ENCODE results near the gene ISLR2. TPM values are rescaled to one million over a fixed set of nuclear protein-coding genes. Genes with fewer than 3 reads are reported as not detected.

The ISLR2 gene
- total and polyA plus RNA-seq, 2 donors (not counting 3 experiments of a cell fraction or from before 2014, with no cell fraction given) = not detected

GRCh38 chr15:74176262-74177214 lies 46.2 kb downstream of the ISLR2 start:
- ChIA-PET POLR2A (no interaction called here), CTCF (interaction anchor here (1.3 kb wide), 1 partner anchor 30 kb away, joined by 4 read pairs; no protein-coding TSS in a partner anchor)
- H3K4me2 ChIP-seq (ENCODE audit: insufficient read depth, low read length) = no peak overlapping the region
- no peaks in the 10 kb centered on the region for H3K9me3 ChIP-seq (replicated peaks; ENCODE audit: control insufficient read depth, insufficient read depth, low read length)
- no TSS peak for BruUV-seq (replicated peaks)
- H3K36me3 ChIP-seq (ENCODE audit: control insufficient read depth in 2 of 2, extremely low read depth in 1 of 2, insufficient read depth in 2 of 2, low read length in 2 of 2) = no peaks in the 10 kb centered on the region
- no peaks in the 10 kb centered on the region for H3K9me1 ChIP-seq (replicated peaks; ENCODE audit: control insufficient read depth, extremely low read depth, insufficient read depth, low read length)
- no peaks in the 10 kb centered on the region for H4K20me1 ChIP-seq (replicated peaks; ENCODE audit: control insufficient read depth, extremely low read depth, insufficient read depth, low read length)
- H3K79me2 ChIP-seq (ENCODE audit: control insufficient read depth, insufficient read depth, low read length) = no peaks in the 10 kb centered on the region
- peaks cover 20% of the 10 kb centered on the region for H3K4me1 ChIP-seq (ENCODE audit: control insufficient read depth, extremely low read depth, insufficient read depth, low read length)
- no peak overlapping the region for H2AFZ ChIP-seq (ENCODE audit: low read depth, low read length)
- intact Hi-C loops (cut with micrococcal nuclease) (loop anchor here (5.0 kb wide), 1 partner anchor 66 kb away; no protein-coding TSS in a partner anchor), dilution Hi-C loops (cut with MboI; ENCODE audit: extremely low pct_ligation_motif_present, low sequenced_read_pairs) (no loop called here)
- no peak overlapping the region for H3K9ac ChIP-seq (replicated peaks; ENCODE audit: extremely low read depth, insufficient read depth, low read length)
- FAIRE-seq (no peak), DNase-seq (ENCODE audit: low read depth, low spot score) (no peak)
- H3K27me3 ChIP-seq (ENCODE audit: control insufficient read depth in 2 of 2, insufficient read depth in 2 of 2, low read length in 2 of 2) = no peaks in the 10 kb centered on the region
- H3K4me3 ChIP-seq (replicated peaks in 1 of 3; ENCODE audit: insufficient read depth in 1 of 3, low read depth in 1 of 3, low read length in 3 of 3) = no peak overlapping the region
- TF ChIP-seq FOS (IDR thresholded peaks at IDR 0.05; ENCODE audit: borderline replicate concordance, insufficient read depth, low read length) = no peak
- H3K27ac ChIP-seq (ENCODE audit: insufficient read depth, low read depth, low read length) = no peak overlapping the region

GRCh38 chr15:74178326-74179100 lies 48.1 kb downstream of the ISLR2 start:
- H3K4me1 ChIP-seq (ENCODE audit: control insufficient read depth, extremely low read depth, insufficient read depth, low read length) = peaks cover 20% of the 10 kb centered on the region

More at GRCh38 chr15:74178326-74179100, 48.1 kb downstream of the ISLR2 start:
- Histone ChIP-seq H3K9ac (replicated peaks; ENCODE audit: extremely low read depth, insufficient read depth, low read length) (no peak overlapping the region), H3K4me2 (ENCODE audit: insufficient read depth, low read length) (no peak overlapping the region), H3K9me3 (replicated peaks; ENCODE audit: control insufficient read depth, insufficient read depth, low read length) (no peaks in the 10 kb centered on the region), H3K9me1 (replicated peaks; ENCODE audit: control insufficient read depth, extremely low read depth, insufficient read depth, low read length) (no peaks in the 10 kb centered on the region), H3K27ac (ENCODE audit: insufficient read depth, low read depth, low read length) (no peak overlapping the region), H4K20me1 (replicated peaks; ENCODE audit: control insufficient read depth, extremely low read depth, insufficient read depth, low read length) (no peaks in the 10 kb centered on the region), H3K27me3 (ENCODE audit: control insufficient read depth in 2 of 2, insufficient read depth in 2 of 2, low read length in 2 of 2) (no peaks in the 10 kb centered on the region), H3K4me3 (replicated peaks in 1 of 3; ENCODE audit: insufficient read depth in 1 of 3, low read depth in 1 of 3, low read length in 3 of 3) (no peak overlapping the region), H3K36me3 (ENCODE audit: control insufficient read depth in 2 of 2, extremely low read depth in 1 of 2, insufficient read depth in 2 of 2, low read length in 2 of 2) (no peaks in the 10 kb centered on the region), H2AFZ (ENCODE audit: low read depth, low read length) (no peak overlapping the region), H3K79me2 (ENCODE audit: control insufficient read depth, insufficient read depth, low read length) (no peaks in the 10 kb centered on the region)
- CTCF ChIA-PET = interaction anchor here (0.7 to 2.7 kb wide), 3 partner anchors 9 to 129 kb away, joined by 3 to 8 read pairs (median 4); no protein-coding TSS in a partner anchor
- TF ChIP-seq GATA2 (IDR thresholded peaks at IDR 0.05; ENCODE audit: insufficient read depth, insufficient read length, low read depth, low read length) = no peak
- TF ChIP-seq FOS (IDR thresholded peaks at IDR 0.05; ENCODE audit: borderline replicate concordance, insufficient read depth, low read length) = no peak
- TF ChIP-seq MYC (IDR thresholded peaks at IDR 0.05; ENCODE audit: low read depth, low read length) = no peak
- no peak for TF ChIP-seq POLR2A (IDR thresholded peaks at IDR 0.05; ENCODE audit: low read depth, low read length)
- no peak for TF ChIP-seq JUN (IDR thresholded peaks at IDR 0.05; ENCODE audit: borderline replicate concordance, insufficient read depth, insufficient read length, low read depth)
- TF ChIP-seq, protein P1, sequence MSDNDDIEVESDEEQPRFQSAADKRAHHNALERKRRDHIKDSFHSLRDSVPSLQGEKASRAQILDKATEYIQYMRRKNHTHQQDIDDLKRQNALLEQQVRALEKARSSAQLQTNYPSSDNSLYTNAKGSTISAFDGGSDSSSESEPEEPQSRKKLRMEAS (IDR thresholded peaks at IDR 0.05; ENCODE audit: insufficient read depth, insufficient read length) = no peak
- TF ChIP-seq EZH2 (IDR thresholded peaks at IDR 0.05; ENCODE audit: borderline replicate concordance, low read depth, low read length, severe bottlenecking) = no peak
- TF ChIP-seq POLR2AphosphoS5 (IDR thresholded peaks at IDR 0.05; ENCODE audit: insufficient read depth, low read depth, low read length) = no peak
- TF ChIP-seq, protein P2, sequence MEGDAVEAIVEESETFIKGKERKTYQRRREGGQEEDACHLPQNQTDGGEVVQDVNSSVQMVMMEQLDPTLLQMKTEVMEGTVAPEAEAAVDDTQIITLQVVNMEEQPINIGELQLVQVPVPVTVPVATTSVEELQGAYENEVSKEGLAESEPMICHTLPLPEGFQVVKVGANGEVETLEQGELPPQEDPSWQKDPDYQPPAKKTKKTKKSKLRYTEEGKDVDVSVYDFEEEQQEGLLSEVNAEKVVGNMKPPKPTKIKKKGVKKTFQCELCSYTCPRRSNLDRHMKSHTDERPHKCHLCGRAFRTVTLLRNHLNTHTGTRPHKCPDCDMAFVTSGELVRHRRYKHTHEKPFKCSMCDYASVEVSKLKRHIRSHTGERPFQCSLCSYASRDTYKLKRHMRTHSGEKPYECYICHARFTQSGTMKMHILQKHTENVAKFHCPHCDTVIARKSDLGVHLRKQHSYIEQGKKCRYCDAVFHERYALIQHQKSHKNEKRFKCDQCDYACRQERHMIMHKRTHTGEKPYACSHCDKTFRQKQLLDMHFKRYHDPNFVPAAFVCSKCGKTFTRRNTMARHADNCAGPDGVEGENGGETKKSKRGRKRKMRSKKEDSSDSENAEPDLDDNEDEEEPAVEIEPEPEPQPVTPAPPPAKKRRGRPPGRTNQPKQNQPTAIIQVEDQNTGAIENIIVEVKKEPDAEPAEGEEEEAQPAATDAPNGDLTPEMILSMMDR (IDR thresholded peaks at IDR 0.05; ENCODE audit: extremely low read depth in 1 of 2, insufficient read depth in 1 of 2, low read depth in 1 of 2, low read length in 2 of 2) = no peak
- DNase-seq (ENCODE audit: low read depth, low spot score) (no peak), FAIRE-seq (no peak)
- intact Hi-C loops (cut with micrococcal nuclease) = loop anchor here (2.0 to 5.0 kb wide), 2 partner anchors 44 to 64 kb away; no protein-coding TSS in a partner anchor
- POLR2A ChIA-PET = no interaction called here
- dilution Hi-C loops (cut with MboI; ENCODE audit: extremely low pct_ligation_motif_present, low sequenced_read_pairs) = no loop called here
- BruUV-seq (replicated peaks) = no TSS peak
